K562 (cell line): Measurements from ENCODE around the gene PRKG1. TPM values are rescaled to one million over a fixed set of nuclear protein-coding genes. Genes with fewer than 3 reads are reported as not detected.
A peak's percentile ranks its signal among the peaks of the same experiment; 100 is the strongest.

Source experiments
- ATAC-seq: fragments of 200-7000 bp; cut with Tn5 transposase; 3 replicates; pipeline ENCODE4 v1.9.1; 2020; ENCODE audit warnings: moderate library complexity
- BruUV-seq: library from RNA; stranded (reverse); fragments of 400-500 nt; replicated peaks from 2 replicates; lab custom pipeline; 2021; lab: Mats Ljungman, UMichigan
- CTCF ChIA-PET: fragments of 300-600 bp; formaldehyde crosslinking; extraction: SDS; loops from one replicate; lab custom pipeline; 2021; ENCODE audit warnings: low intra/inter-chr PET ratio; lab: Yijun Ruan, JAX
- POLR2A ChIA-PET: fragments of 300-600, 350-650 bp; sonication (Branson Sonifier 250); formaldehyde crosslinking; extraction: SDS; loops from one replicate; lab custom pipeline; 2021; ENCODE audit warnings: antibody characterized with exemption, inconsistent platforms; lab: Yijun Ruan, JAX
- DNase-seq, 4 experiments: peaks; one replicate each; pipeline versions ENCODE4 v3.0.0 to v3.0.0-alpha.2; 2011 to 2018; ENCODE audit warnings: low spot score in 3 of 4, mixed read lengths in 3 of 4; ENCODE audit errors: extremely low read depth in 1 of 4
- FAIRE-seq: peaks from 2 replicates; lab custom pipeline; 2011; peaks lifted over from hg19 to GRCh38; lab: Jason Lieb, UNC
- H2AFZ ChIP-seq: 2 replicates; pipeline ENCODE4 v1.6.0; 2011; ENCODE audit warnings: low read depth, low read length, control low read depth, inconsistent platforms
- H3K27ac ChIP-seq: fragments of 200-600 bp; 3 replicates; pipeline ENCODE4 v1.8.0; 2011; ENCODE audit warnings: low read depth, mild to moderate bottlenecking, control low read depth, inconsistent platforms, low read length, moderate library complexity, mixed read lengths; ENCODE audit errors: extremely low read depth
- H3K27me3 ChIP-seq, 2 experiments: fragments of 300-600 bp in 1 of 2; 2 replicates in 1 of 2; 3 replicates in 1 of 2; pipeline versions ENCODE4 v1.6.0 to v1.8.0; 2011; ENCODE audit warnings: inconsistent platforms in 2 of 2, low read length in 2 of 2, mild to moderate bottlenecking in 1 of 2, mixed read lengths in 1 of 2, moderate library complexity in 1 of 2; ENCODE audit not compliant: control insufficient read depth in 2 of 2, insufficient read depth in 2 of 2
- H3K36me3 ChIP-seq: fragments of 300-600 bp; 3 replicates; pipeline ENCODE4 v1.8.0; 2011; ENCODE audit warnings: mild to moderate bottlenecking, low read length, inconsistent platforms; ENCODE audit not compliant: control insufficient read depth, insufficient read depth
- H3K4me1 ChIP-seq, 2 experiments: fragments of 200-600 bp in 1 of 2; replicated peaks in 1 of 2; 2 replicates in 1 of 2; 3 replicates in 1 of 2; pipeline versions ENCODE4 v1.5.1 to v1.8.0; 2011; ENCODE audit warnings: inconsistent platforms in 2 of 2, low read length in 2 of 2, mild to moderate bottlenecking in 1 of 2, mixed read lengths in 1 of 2, moderate library complexity in 1 of 2; ENCODE audit not compliant: control insufficient read depth in 2 of 2, insufficient read depth in 2 of 2
- H3K4me2 ChIP-seq: 2 replicates; pipeline ENCODE4 v1.6.1; 2011; ENCODE audit warnings: low read length, control low read depth, inconsistent platforms, mixed read lengths; ENCODE audit not compliant: insufficient read depth
- H3K4me3 ChIP-seq: fragments of 200-600 bp; sonication (generic), shearing (Covaris generic); 2 replicates; pipeline ENCODE4 v1.5.1; 2016; ENCODE audit warnings: control low read depth, inconsistent platforms
- H3K79me2 ChIP-seq: fragments of 200-600 bp; 3 replicates; pipeline ENCODE4 v1.8.0; 2011; ENCODE audit warnings: low read length, inconsistent platforms; ENCODE audit not compliant: control insufficient read depth, insufficient read depth
- H3K9ac ChIP-seq, 2 experiments: 2 replicates each; pipeline versions ENCODE4 v1.6.0 to v1.6.1; 2011; ENCODE audit warnings: low read depth in 2 of 2, low read length in 2 of 2, control low read depth in 1 of 2, inconsistent platforms in 1 of 2, mild to moderate bottlenecking in 1 of 2, mixed read lengths in 1 of 2; ENCODE audit not compliant: insufficient read depth in 1 of 2
- H3K9me1 ChIP-seq: one replicate; pipeline ENCODE4 v1.6.0; 2011; ENCODE audit warnings: inconsistent platforms, mild to moderate bottlenecking, low read length, moderate library complexity; ENCODE audit not compliant: control insufficient read depth, insufficient read depth
- H3K9me3 ChIP-seq: replicated peaks from 2 replicates; pipeline ENCODE4 v1.5.1; 2011; ENCODE audit warnings: low read depth, low read length, inconsistent platforms; ENCODE audit not compliant: control insufficient read depth, insufficient read depth
- H4K20me1 ChIP-seq: replicated peaks from 2 replicates; pipeline ENCODE4 v1.6.1; 2011; ENCODE audit warnings: low read length, inconsistent platforms, mixed read lengths; ENCODE audit not compliant: control insufficient read depth, insufficient read depth
- COPS2 ChIP-seq: fragments of 450-650 bp; conservative IDR thresholded peaks from 2 replicates; pipeline ENCODE4 v1.6.1; 2016; ENCODE audit warnings: mild to moderate bottlenecking, moderate library complexity
- SPI1 ChIP-seq: IDR thresholded peaks from 2 replicates; pipeline ENCODE4 v1.6.1; 2011; ENCODE audit warnings: low read depth, low read length, control low read depth, borderline replicate concordance
- THRB ChIP-seq: fragments of 450-650 bp; formaldehyde crosslinking; conservative IDR thresholded peaks from 2 replicates; pipeline ENCODE4 v1.4.0; 2022; ENCODE audit warnings: mild to moderate bottlenecking, missing genetic modification characterization
- WGBS: fragments of 100-300 bp; shearing (Covaris generic); methylation state at CpG from one replicate; pipeline ENCODE4 v1.1.6; 2016; ENCODE audit warnings: low coverage, mixed read lengths; ENCODE audit not compliant: insufficient coverage; ENCODE audit errors: missing lambda C conversion rate; 5-methylcytosine and 5-hydroxymethylcytosine counted together
- in situ Hi-C: fragments of 300-500 bp; cut with MboI; formaldehyde crosslinking; loops from 4 replicates; pipeline ENCODE4 v1.15.0; 2018; ENCODE audit warnings: inconsistent platforms, mixed read lengths
- intact Hi-C: fragments of 100-400 bp; cut with micrococcal nuclease; formaldehyde crosslinking; loops from 2 replicates; pipeline ENCODE4 v1.14.2; 2022
- polyA plus RNA-seq, 8 experiments: library from polyadenylated mRNA; depleted of rRNA in 4 of 8; stranded (reverse) in 5 of 8; unstranded in 3 of 8; fragments of >200 nt; fragmentation: Nextera tagmentation in 2 of 8; fragmentation: Illumina TruSeq in 1 of 8; extraction: Ambion mirVana in 2 of 8; extraction: Trizol in 1 of 8; gene quantifications; 2 replicates each; pipeline versions ENCODE4 v1.2.1 to v1.2.3, GENCODE V29; 2011 to 2014; ENCODE audit warnings: inconsistent platforms in 1 of 8, missing spikeins in 1 of 8
- total RNA-seq, 7 experiments: library from RNA; depleted of rRNA in 6 of 7; stranded (reverse); fragments of >200 nt in 6 of 7; fragmentation: Illumina TruSeq in 2 of 7; extraction: Trizol in 2 of 7; gene quantifications; 2 replicates each; pipeline versions ENCODE4 v1.2.1 to v1.2.3, GENCODE V29; 2011 to 2021; ENCODE audit warnings: low replicate concordance in 1 of 7

Gene PRKG1
- total and polyA plus RNA-seq, 9 of the 15 experiments (the other 6 are each of a cell fraction or from before 2014, with no cell fraction given): 0.22 TPM; not detected in 8

- no peak for TF ChIP-seq THRB (CRISPR knock-in tag)
- TF ChIP-seq, all 486 proteins: peak for 0
Observed at GRCh38 chr10:51708609-51709008, 634.3 kb downstream of the PRKG1 start (continued).

GRCh38 chr10:51709324-51709972 lies 635.2 kb downstream of the PRKG1 start:
- intact Hi-C loops: no loop called here
- ChIA-PET POLR2A (interaction anchor here (1.9 kb wide), 1 partner anchor 9 kb away, joined by 5 read pairs; the partner anchor contains the start of gene CSTF2T), CTCF (no interaction called here)
- no peak for FAIRE-seq
- in situ Hi-C loops: no loop called here
- no peak for DNase-seq
- H3K9me3 ChIP-seq: no peaks in the 10 kb centered on the region
- no peak for ATAC-seq
- H3K4me3 ChIP-seq: no peak overlapping the region
- H3K4me1 ChIP-seq: no peaks in the 10 kb centered on the region
- no peaks in the 10 kb centered on the region for H3K36me3 ChIP-seq
- WGBS: 0% methylated on average over 2 of the region's 2 CpGs
- no TSS peak for BruUV-seq
- no peak overlapping the region for H2AFZ ChIP-seq
- no peaks in the 10 kb centered on the region for H3K79me2 ChIP-seq
- H4K20me1 ChIP-seq: no peaks in the 10 kb centered on the region
- H3K4me2 ChIP-seq: no peak overlapping the region
- TF ChIP-seq COPS2: no peak
- TF ChIP-seq SPI1: 0 out of 2 replicates have a peak, but pooled peaks have one; percentile 3
- H3K27me3 ChIP-seq: no peaks in the 10 kb centered on the region; a peak in 2 of 5 replicates
- H3K27ac ChIP-seq: no peak overlapping the region
- no peaks in the 10 kb centered on the region for H3K9me1 ChIP-seq
- no peak overlapping the region for H3K9ac ChIP-seq
